T-helper 22 cell (primary cell): ENCODE measurements around the gene HYAL2.

ENCODE experiments used
- DNase-seq: peaks from one replicate; pipeline ENCODE4 v3.0.0-alpha.2; 2020; ENCODE audit warnings: low read depth

HYAL2 gene

GRCh38 chr3:50330330-50330729 is 7.8 kb upstream of the HYAL2 start:
- no peak for DNase-seq

GRCh38 chr3:50327943-50328691 is 5.6 kb upstream of the HYAL2 start, which contains the start of gene TUSC2:
TSS of gene TUSC2 (minus strand) at chr3:50328223. CDS start at chr3:50328099, 124 bp downstream.
- DNase-seq: peak; percentile 90

- no peak for DNase-seq
Observed at GRCh38 chr3:50327129-50327528, 4.6 kb upstream of the HYAL2 start.

- DNase-seq: no peak
Observed at GRCh38 chr3:50326182-50326541, 3.6 kb upstream of the HYAL2 start.

GRCh38 chr3:50325497-50326181 is 3.1 kb upstream of the HYAL2 start:
- DNase-seq: no peak

- no peak for DNase-seq
Observed at GRCh38 chr3:50325113-50325480, 2.6 kb upstream of the HYAL2 start.

- peak; percentile 26 for DNase-seq
Observed at GRCh38 chr3:50324351-50325112, 2.0 kb upstream of the HYAL2 start.

GRCh38 chr3:50323614-50324199 is 1.2 kb upstream of the HYAL2 start:
- no peak for DNase-seq

GRCh38 chr3:50323092-50323600 is 601 bp upstream of the HYAL2 start:
- no peak for DNase-seq

GRCh38 chr3:50322115-50322385 is 495 bp downstream of the HYAL2 start:
- no peak for DNase-seq

GRCh38 chr3:50321336-50322114 is 1.0 kb downstream of the HYAL2 start:
- DNase-seq: peak; percentile 61

- DNase-seq: peak; percentile 37
Observed at GRCh38 chr3:50320853-50321335, 1.7 kb downstream of the HYAL2 start.

GRCh38 chr3:50319894-50320625 is 2.5 kb downstream of the HYAL2 start:
- DNase-seq: no peak

GRCh38 chr3:50319181-50319893 is 3.2 kb downstream of the HYAL2 start:
- DNase-seq: no peak

- DNase-seq: no peak
Observed at GRCh38 chr3:50318615-50319014, 3.9 kb downstream of the HYAL2 start.

GRCh38 chr3:50318163-50318562 is 4.4 kb downstream of the HYAL2 start:
- DNase-seq: no peak

GRCh38 chr3:50317300-50317699 is 5.2 kb downstream of the HYAL2 start:
- no peak for DNase-seq

- peak; percentile 75 for DNase-seq
Observed at GRCh38 chr3:50316657-50317242, 5.8 kb downstream of the HYAL2 start.

GRCh38 chr3:50314816-50315215 is 7.7 kb downstream of the HYAL2 start:
- no peak for DNase-seq

GRCh38 chr3:50314342-50314741 is 8.2 kb downstream of the HYAL2 start:
- no peak for DNase-seq
